Vagina (tissue), 2 donors: ENCODE data around the gene ADGRL1.

Source experiments
- CTCF ChIP-seq, 3 experiments: fragments of 450-650 bp in 2 of 3; fragments of 200-600 bp in 1 of 3; sonication (generic) in 1 of 3; IDR thresholded peaks; one replicate each; pipeline ENCODE4 v1.5.1; 2017 to 2019; ENCODE audit warnings: antibody characterized with exemption in 3 of 3, mild to moderate bottlenecking in 2 of 3, moderate library complexity in 2 of 3
- POLR2A ChIP-seq, 2 donors: fragments of 450-650 bp; IDR thresholded peaks; one replicate each; pipeline ENCODE4 v1.6.1; 2017; ENCODE audit warnings: antibody characterized with exemption in 2 of 2, mild to moderate bottlenecking in 2 of 2, moderate library complexity in 2 of 2

- TF ChIP-seq POLR2A (IDR thresholded peaks at IDR 0.05) = no peak
- TF ChIP-seq CTCF (IDR thresholded peaks at IDR 0.05) = no peak
Observed at GRCh38 chr19:14198384-14199376, 7.3 kb downstream of the ADGRL1 start.
